Measurements from ENCODE around the gene TREX2.

GRCh38 chrX:153412746-153413720, 32.8 kb downstream of the TREX2 start:
- TF ChIP-seq POLR2AphosphoS5 (IDR thresholded peaks at IDR 0.05; ENCODE audit: low read depth) (no peak), EZH2phosphoT487 (IDR thresholded peaks at IDR 0.05; ENCODE audit: unreplicated experiment) (no peak)

All from GM23338 (cell line).